MCF 10A (cell line): ENCODE results near the gene LHFPL3. TPM values are rescaled to one million over a fixed set of nuclear protein-coding genes. Genes with fewer than 3 reads are reported as not detected.

ENCODE experiments used
- BruUV-seq: library from RNA; stranded (reverse); fragments of 400-500 nt; replicated peaks from 2 replicates; lab custom pipeline; 2021; lab: Mats Ljungman, UMichigan
- CTCF ChIA-PET: fragments of 300-600 bp; sonication (Branson Sonifier 250); formaldehyde crosslinking; extraction: SDS; loops from one replicate; lab custom pipeline; 2021; ENCODE audit warnings: antibody characterized with exemption, inconsistent platforms; lab: Yijun Ruan, JAX
- POLR2A ChIA-PET: fragments of 300-600, 350-650 bp; sonication (Branson Sonifier 250); formaldehyde crosslinking; extraction: SDS; loops from one replicate; lab custom pipeline; 2020; ENCODE audit warnings: antibody characterized with exemption, inconsistent platforms; lab: Yijun Ruan, JAX
- DNase-seq: peaks from one replicate; pipeline ENCODE4 v3.0.0-alpha.2; 2018; ENCODE audit not compliant: unreplicated experiment
- H3K27ac Mint-ChIP-seq: one replicate; pipeline ENCODE4 v1.8.0; 2022; ENCODE audit warnings: mild to moderate bottlenecking, low read depth, mixed read lengths; ENCODE audit not compliant: unreplicated experiment
- H3K27me3 Mint-ChIP-seq: one replicate; pipeline ENCODE4 v1.8.0; 2022; ENCODE audit warnings: mixed read lengths; ENCODE audit not compliant: insufficient read depth, unreplicated experiment
- H3K36me3 Mint-ChIP-seq: one replicate; pipeline ENCODE4 v1.8.0; 2022; ENCODE audit warnings: mild to moderate bottlenecking, moderate library complexity, mixed read lengths; ENCODE audit not compliant: insufficient read depth, unreplicated experiment
- H3K4me1 Mint-ChIP-seq: one replicate; pipeline ENCODE4 v1.8.0; 2022; ENCODE audit warnings: mixed read lengths; ENCODE audit not compliant: insufficient read depth, unreplicated experiment
- H3K4me3 Mint-ChIP-seq: one replicate; pipeline ENCODE4 v1.8.0; 2022; ENCODE audit warnings: mild to moderate bottlenecking, moderate library complexity, mixed read lengths; ENCODE audit not compliant: unreplicated experiment
- H3K9me3 Mint-ChIP-seq: one replicate; pipeline ENCODE4 v1.8.0; 2022; ENCODE audit warnings: mixed read lengths; ENCODE audit not compliant: unreplicated experiment
- intact Hi-C: fragments of 100-400 bp; cut with micrococcal nuclease; formaldehyde crosslinking; loops from 2 replicates; pipeline ENCODE4 v1.14.1; 2022
- total RNA-seq: library from RNA; stranded (reverse); gene quantifications from 2 replicates; pipeline ENCODE4 v1.2.3, GENCODE V29; 2022
- TF ChIP-seq, protein P1 (sequence below): fragments of 200-600 bp; IDR thresholded peaks from one replicate; pipeline ENCODE4 v1.8.0; 2022; ENCODE audit warnings: antibody characterized with exemption, mild to moderate bottlenecking; ENCODE audit not compliant: unreplicated experiment

Gene LHFPL3
- total RNA-seq, 1 experiment from 2014 or later = not detected

DNA sequence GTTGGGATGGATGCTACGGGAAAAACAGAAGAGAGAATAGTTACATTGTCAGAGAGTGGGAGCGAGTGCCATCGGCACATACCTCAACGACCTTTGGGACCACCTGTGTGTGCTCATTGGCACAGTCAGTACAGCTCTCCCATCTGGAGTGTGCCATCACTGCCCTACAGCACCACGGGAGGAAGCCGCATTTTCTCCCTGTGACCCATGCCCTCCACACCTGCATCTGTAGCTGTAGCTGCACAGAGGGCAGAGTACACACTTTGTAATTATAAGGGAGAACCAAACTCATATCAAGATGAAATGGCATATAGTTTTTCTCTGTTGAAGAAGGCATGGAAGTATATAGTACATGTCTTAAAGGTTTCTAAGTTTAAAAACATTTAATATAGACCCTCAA, 207.4 kb downstream of the LHFPL3 start:
- Mint-ChIP-seq H3K9me3 (no peaks in the 10 kb centered on the region), H3K27ac (no peak overlapping the region), H3K4me1 (no peaks in the 10 kb centered on the region), H3K4me3 (no peak overlapping the region), H3K36me3 (no peaks in the 10 kb centered on the region), H3K27me3 (peaks cover 28% of the 10 kb centered on the region)
- TF ChIP-seq, protein P1, sequence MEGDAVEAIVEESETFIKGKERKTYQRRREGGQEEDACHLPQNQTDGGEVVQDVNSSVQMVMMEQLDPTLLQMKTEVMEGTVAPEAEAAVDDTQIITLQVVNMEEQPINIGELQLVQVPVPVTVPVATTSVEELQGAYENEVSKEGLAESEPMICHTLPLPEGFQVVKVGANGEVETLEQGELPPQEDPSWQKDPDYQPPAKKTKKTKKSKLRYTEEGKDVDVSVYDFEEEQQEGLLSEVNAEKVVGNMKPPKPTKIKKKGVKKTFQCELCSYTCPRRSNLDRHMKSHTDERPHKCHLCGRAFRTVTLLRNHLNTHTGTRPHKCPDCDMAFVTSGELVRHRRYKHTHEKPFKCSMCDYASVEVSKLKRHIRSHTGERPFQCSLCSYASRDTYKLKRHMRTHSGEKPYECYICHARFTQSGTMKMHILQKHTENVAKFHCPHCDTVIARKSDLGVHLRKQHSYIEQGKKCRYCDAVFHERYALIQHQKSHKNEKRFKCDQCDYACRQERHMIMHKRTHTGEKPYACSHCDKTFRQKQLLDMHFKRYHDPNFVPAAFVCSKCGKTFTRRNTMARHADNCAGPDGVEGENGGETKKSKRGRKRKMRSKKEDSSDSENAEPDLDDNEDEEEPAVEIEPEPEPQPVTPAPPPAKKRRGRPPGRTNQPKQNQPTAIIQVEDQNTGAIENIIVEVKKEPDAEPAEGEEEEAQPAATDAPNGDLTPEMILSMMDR = no peak
- ChIA-PET POLR2A (no interaction called here), CTCF (no interaction called here)
- intact Hi-C loops = no loop called here
- DNase-seq = no peak
- BruUV-seq = no TSS peak

DNA sequence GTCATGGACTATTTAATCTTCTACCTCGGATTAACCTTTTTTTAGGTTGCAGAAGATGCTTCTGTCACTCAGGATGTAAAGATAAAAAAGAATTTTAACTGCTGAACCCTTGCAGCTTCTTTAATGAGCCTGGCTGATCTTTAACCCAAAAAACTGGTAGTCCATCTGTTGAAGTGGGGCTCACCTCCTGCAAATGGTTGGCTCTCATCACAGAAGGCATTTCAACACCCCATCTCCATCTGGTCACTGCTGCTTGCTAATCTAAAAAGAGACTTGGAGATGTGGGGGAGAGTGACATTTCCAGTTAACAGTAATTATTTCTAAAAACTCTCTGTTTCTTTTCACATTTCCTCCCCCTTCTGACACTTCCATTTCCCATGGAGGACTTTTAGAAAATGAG, 208.6 kb downstream of the LHFPL3 start:
- POLR2A ChIA-PET = no interaction called here
- no peak for DNase-seq
- Mint-ChIP-seq H3K36me3 (no peaks in the 10 kb centered on the region), H3K9me3 (no peaks in the 10 kb centered on the region), H3K27me3 (peaks cover 38% of the 10 kb centered on the region), H3K4me1 (no peaks in the 10 kb centered on the region), H3K27ac (no peak overlapping the region), H3K4me3 (no peak overlapping the region)
- intact Hi-C loops = no loop called here
- no TSS peak for BruUV-seq
- TF ChIP-seq, protein P1 = no peak
- CTCF ChIA-PET = interaction anchor here (0.6 kb wide), 1 partner anchor 191 kb away, joined by 3 read pairs; no protein-coding TSS in a partner anchor

DNA sequence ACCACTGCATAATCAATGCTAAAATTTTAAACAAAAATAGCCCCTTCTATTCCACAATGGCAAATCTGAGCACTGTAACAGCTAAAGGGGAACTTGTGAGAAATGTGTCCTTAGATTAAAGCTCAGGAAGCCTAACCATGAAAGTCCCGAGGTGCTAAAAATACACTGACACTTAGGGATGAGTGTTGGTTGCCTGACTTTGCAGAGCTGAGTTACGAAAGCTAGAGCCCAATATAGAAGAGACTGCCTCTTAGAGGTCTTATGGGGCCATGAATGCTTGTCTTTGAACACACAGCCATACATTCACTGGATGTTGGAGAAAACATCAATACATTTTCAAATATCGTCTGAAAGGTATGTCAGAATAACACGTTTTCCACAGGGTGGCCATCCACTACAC, 209.7 kb downstream of the LHFPL3 start:
- DNase-seq = no peak
- ChIA-PET CTCF (no interaction called here), POLR2A (no interaction called here)
- Mint-ChIP-seq H3K27ac (no peak overlapping the region), H3K4me1 (no peaks in the 10 kb centered on the region), H3K27me3 (peaks cover 38% of the 10 kb centered on the region), H3K36me3 (no peaks in the 10 kb centered on the region), H3K4me3 (no peak overlapping the region), H3K9me3 (no peaks in the 10 kb centered on the region)
- intact Hi-C loops = no loop called here
- BruUV-seq = no TSS peak
- TF ChIP-seq, protein P1 = no peak

DNA sequence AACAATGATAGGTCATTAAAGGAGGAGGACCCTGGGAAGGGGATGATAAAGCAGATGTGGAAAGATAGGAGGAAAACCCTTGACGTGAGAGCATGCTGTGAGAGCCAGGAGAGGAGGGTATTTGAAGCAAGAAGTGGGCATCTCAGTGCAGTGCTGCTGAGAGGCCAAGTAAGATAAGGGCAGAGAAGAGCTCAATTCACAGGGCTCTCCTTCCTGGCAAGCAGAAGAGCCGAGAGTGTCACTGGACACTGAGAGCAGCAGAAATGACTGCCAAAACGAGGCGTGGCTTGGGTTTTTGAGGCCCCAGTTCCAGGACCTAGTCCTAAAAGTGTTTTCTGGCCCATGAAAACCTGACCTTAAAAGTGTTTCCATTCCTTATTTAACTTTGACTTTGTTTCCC, 213.5 kb downstream of the LHFPL3 start:
- no TSS peak for BruUV-seq
- Mint-ChIP-seq H3K4me3 (no peak overlapping the region), H3K27me3 (peaks cover 22% of the 10 kb centered on the region)

More for the DNA sequence above, 213.5 kb downstream of the LHFPL3 start:
- Mint-ChIP-seq H3K4me1 (no peaks in the 10 kb centered on the region), H3K9me3 (no peaks in the 10 kb centered on the region), H3K27ac (no peak overlapping the region), H3K36me3 (no peaks in the 10 kb centered on the region)
- DNase-seq = no peak
- CTCF ChIA-PET = no interaction called here
- TF ChIP-seq, protein P1 = no peak
- POLR2A ChIA-PET = no interaction called here
- intact Hi-C loops = no loop called here
